OCI-LY1 (cell line): ENCODE results near the gene GRM7.

ENCODE experiments used
- H2AFZ ChIP-seq: fragments of 200-600 bp; sonication (generic), shearing (Covaris generic); 2 replicates; pipeline ENCODE4 v1.6.0; 2014; ENCODE audit warnings: antibody characterized with exemption, mild to moderate bottlenecking, low read length
- H3F3A ChIP-seq: fragments of 200-600 bp; sonication (generic), shearing (Covaris generic); 2 replicates; pipeline ENCODE4 v1.6.0; 2014; ENCODE audit warnings: mild to moderate bottlenecking, antibody characterized with exemption, low read length, moderate library complexity; ENCODE audit not compliant: insufficient read depth
- H3K27ac ChIP-seq: fragments of 200-600 bp; sonication (generic); 2 replicates; pipeline ENCODE4 v1.5.1; 2014; ENCODE audit warnings: low read length, mixed run types, mild to moderate bottlenecking, low read depth; ENCODE audit not compliant: poor library complexity, severe bottlenecking
- H3K27me3 ChIP-seq: fragments of 200-600 bp; sonication (generic); 2 replicates; pipeline ENCODE4 v1.6.0; 2014; ENCODE audit warnings: antibody characterized with exemption, mild to moderate bottlenecking, low read length, moderate library complexity; ENCODE audit not compliant: insufficient read depth
- H3K36me3 ChIP-seq: fragments of 200-600 bp; sonication (generic); 2 replicates; pipeline ENCODE4 v1.6.1; 2014; ENCODE audit warnings: mild to moderate bottlenecking, antibody characterized with exemption, low read length, moderate library complexity, mixed read lengths; ENCODE audit not compliant: insufficient read depth
- H3K4me1 ChIP-seq: fragments of 200-600 bp; sonication (generic); 2 replicates; pipeline ENCODE4 v1.5.1; 2014; ENCODE audit warnings: mild to moderate bottlenecking, low read length, moderate library complexity; ENCODE audit not compliant: insufficient read depth, severe bottlenecking
- H3K4me2 ChIP-seq: fragments of 200-600 bp; sonication (generic), shearing (Covaris generic); 2 replicates; pipeline ENCODE4 v1.6.1; 2014; ENCODE audit warnings: low read length
- H3K4me3 ChIP-seq: fragments of 200-600 bp; sonication (generic); 2 replicates; pipeline ENCODE4 v1.5.1; 2014; ENCODE audit warnings: low read length, low read depth, mild to moderate bottlenecking, mixed read lengths; ENCODE audit not compliant: poor library complexity, severe bottlenecking
- H3K79me2 ChIP-seq: fragments of 200-600 bp; shearing (Covaris generic); 2 replicates; pipeline ENCODE4 v1.6.1; 2016; ENCODE audit warnings: mixed run types, low read length, mixed read lengths; ENCODE audit not compliant: insufficient read depth
- H3K9ac ChIP-seq: fragments of 200-600 bp; sonication (generic), shearing (Covaris generic); 2 replicates; pipeline ENCODE4 v1.6.1; 2014; ENCODE audit warnings: mild to moderate bottlenecking, low read length, mixed read lengths
- H3K9me2 ChIP-seq: fragments of 200-600 bp; sonication (generic), shearing (Covaris generic); 2 replicates; pipeline ENCODE4 v1.6.1; 2014; ENCODE audit warnings: low read depth, mild to moderate bottlenecking, low read length, mixed read lengths
- H3K9me3 ChIP-seq: fragments of 200-600 bp; shearing (Covaris generic); 2 replicates; pipeline ENCODE4 v1.6.1; 2014; ENCODE audit warnings: low read length, mixed read lengths
- H4K20me1 ChIP-seq: fragments of 200-600 bp; sonication (generic), shearing (Covaris generic); 2 replicates; pipeline ENCODE4 v1.6.0; 2016; ENCODE audit warnings: mild to moderate bottlenecking, low read length; ENCODE audit not compliant: insufficient read depth
- CTCF ChIP-seq: fragments of 200-600 bp; sonication (generic), shearing (Covaris generic); IDR thresholded peaks from 2 replicates; pipeline ENCODE4 v1.5.1; 2017; ENCODE audit warnings: mild to moderate bottlenecking, antibody characterized with exemption, low read length, moderate library complexity, mixed read lengths
- EZH2 ChIP-seq: fragments of 200-600 bp; sonication (generic), shearing (Covaris generic); IDR thresholded peaks from 2 replicates; pipeline ENCODE4 v1.8.0; 2017; ENCODE audit warnings: borderline replicate concordance, mixed run types, mild to moderate bottlenecking, antibody characterized with exemption, low read length, moderate library complexity, mixed read lengths

The GRM7 gene

DNA sequence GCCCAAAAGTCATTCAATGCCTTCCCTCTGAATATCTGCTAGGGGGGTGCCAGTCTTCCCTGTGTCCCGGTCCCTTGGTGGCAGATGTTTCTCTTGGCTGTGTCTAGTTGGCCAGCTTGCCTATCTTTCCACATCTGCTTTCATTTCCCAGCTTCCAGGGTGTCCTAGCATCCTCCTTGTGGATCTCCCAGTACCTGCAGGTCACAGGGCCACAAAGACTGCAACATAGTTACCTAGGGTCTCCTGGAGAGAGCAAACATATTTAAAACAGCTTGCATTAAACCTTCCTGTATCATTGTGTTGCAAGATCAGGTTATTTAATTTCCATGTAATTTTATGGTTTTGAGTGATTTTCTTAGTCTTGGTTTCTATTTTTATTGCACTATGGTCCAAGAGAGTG is 400.1 kb downstream of the GRM7 start:
- no peaks in the 10 kb centered on the region for H4K20me1 ChIP-seq

DNA sequence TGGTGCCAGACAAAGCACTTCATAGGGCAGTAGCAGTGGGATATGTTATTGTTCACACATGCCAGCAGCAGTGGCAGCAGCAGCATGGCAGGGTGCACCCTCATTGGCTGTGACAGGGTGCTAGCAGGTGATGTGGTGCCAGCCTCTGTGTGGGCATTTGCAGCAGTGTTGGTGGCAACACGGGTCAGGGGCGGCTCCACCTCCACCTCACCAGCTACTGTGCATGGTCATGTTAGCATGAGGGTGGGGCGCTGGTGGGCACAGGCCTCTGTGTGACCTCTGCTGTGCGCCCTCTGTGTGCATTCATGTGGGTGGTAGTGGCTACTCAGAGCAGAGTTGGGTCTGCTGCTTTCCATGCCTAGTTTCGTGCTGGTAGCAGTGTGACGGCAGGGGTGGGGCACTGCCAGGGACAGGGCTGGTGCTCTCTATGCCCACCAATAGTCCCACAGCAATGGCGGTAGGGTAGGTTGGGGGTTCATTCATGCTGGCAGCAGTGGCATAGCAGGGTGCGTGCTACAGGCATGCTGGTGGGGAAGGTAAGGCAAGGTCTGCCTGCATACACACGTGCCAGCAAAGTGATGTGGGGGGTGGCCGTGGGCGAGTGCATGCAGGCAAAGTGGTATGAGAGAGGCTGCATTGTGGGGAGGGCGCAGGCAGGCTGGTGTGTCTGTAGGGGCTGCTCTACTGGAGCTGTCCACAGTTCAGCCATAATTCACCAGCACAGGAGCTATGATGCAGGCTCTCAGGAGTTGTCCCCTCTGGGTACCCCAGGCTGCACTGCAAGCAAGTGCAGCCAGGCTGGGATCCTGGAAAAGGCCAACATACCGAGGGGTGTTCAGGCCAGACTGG is 402.7 kb downstream of the GRM7 start:
- no peaks in the 10 kb centered on the region for H3K4me1 ChIP-seq
- H3K27ac ChIP-seq, result no peak overlapping the region
- H3K4me2 ChIP-seq, result no peak overlapping the region
- no peaks in the 10 kb centered on the region for H3K27me3 ChIP-seq
- H3K36me3 ChIP-seq, result no peaks in the 10 kb centered on the region
- H3K4me3 ChIP-seq, result no peak overlapping the region
- no peaks in the 10 kb centered on the region for H3F3A ChIP-seq
- no peak overlapping the region for H3K9ac ChIP-seq
- no peak for TF ChIP-seq EZH2
- TF ChIP-seq CTCF, result no peak
- H4K20me1 ChIP-seq, result no peaks in the 10 kb centered on the region
- H3K79me2 ChIP-seq, result no peaks in the 10 kb centered on the region
- H3K9me3 ChIP-seq, result no peaks in the 10 kb centered on the region
- H2AFZ ChIP-seq, result no peak overlapping the region
- H3K9me2 ChIP-seq, result no peaks in the 10 kb centered on the region

More for the DNA sequence above, 400.1 kb downstream of the GRM7 start:
- H3K27me3 ChIP-seq, result no peaks in the 10 kb centered on the region
- H3K9me3 ChIP-seq, result no peaks in the 10 kb centered on the region
- no peaks in the 10 kb centered on the region for H3K9me2 ChIP-seq
- no peak overlapping the region for H2AFZ ChIP-seq
- no peaks in the 10 kb centered on the region for H3F3A ChIP-seq
- TF ChIP-seq EZH2 (no peak), CTCF (no peak)
- H3K9ac ChIP-seq, result no peak overlapping the region
- no peaks in the 10 kb centered on the region for H3K4me1 ChIP-seq
- H3K4me3 ChIP-seq, result no peak overlapping the region
- no peak overlapping the region for H3K27ac ChIP-seq
- H3K36me3 ChIP-seq, result no peaks in the 10 kb centered on the region
- H3K79me2 ChIP-seq, result no peaks in the 10 kb centered on the region
- no peak overlapping the region for H3K4me2 ChIP-seq

DNA sequence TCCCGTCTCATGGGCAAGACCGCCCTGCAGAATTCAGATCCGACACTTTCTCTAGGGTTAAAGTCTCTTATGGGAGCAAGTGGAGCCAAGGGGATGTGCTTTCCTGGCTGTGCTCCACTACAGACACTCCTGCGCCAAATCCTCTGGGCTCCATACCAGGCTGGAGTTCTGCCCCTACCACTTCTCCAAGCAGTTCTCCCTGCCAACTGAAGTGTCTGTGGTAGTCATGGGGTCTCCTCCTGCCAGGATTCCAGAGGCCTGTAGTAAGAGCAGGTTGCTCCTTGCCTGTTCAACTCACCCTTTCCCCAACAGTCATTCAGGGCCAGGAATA is 403.2 kb downstream of the GRM7 start:
- Histone ChIP-seq H3K9ac (no peak overlapping the region), H3K9me2 (no peaks in the 10 kb centered on the region), H3K4me2 (no peak overlapping the region), H3K36me3 (no peaks in the 10 kb centered on the region), H3K4me3 (no peak overlapping the region), H3K27me3 (no peaks in the 10 kb centered on the region), H3K27ac (no peak overlapping the region), H3K79me2 (no peaks in the 10 kb centered on the region), H3K4me1 (no peaks in the 10 kb centered on the region), H3K9me3 (no peaks in the 10 kb centered on the region), H2AFZ (no peak overlapping the region), H3F3A (no peaks in the 10 kb centered on the region), H4K20me1 (no peaks in the 10 kb centered on the region)
- no peak for TF ChIP-seq EZH2
- no peak for TF ChIP-seq CTCF
